ENCODE results near the gene ELL3.
"Not testable (repeated sequence)": the region's sequence is repeated elsewhere in the genome, so short reads cannot be mapped to it uniquely, and the experiment has no call there.

ELL3 gene

DNA sequence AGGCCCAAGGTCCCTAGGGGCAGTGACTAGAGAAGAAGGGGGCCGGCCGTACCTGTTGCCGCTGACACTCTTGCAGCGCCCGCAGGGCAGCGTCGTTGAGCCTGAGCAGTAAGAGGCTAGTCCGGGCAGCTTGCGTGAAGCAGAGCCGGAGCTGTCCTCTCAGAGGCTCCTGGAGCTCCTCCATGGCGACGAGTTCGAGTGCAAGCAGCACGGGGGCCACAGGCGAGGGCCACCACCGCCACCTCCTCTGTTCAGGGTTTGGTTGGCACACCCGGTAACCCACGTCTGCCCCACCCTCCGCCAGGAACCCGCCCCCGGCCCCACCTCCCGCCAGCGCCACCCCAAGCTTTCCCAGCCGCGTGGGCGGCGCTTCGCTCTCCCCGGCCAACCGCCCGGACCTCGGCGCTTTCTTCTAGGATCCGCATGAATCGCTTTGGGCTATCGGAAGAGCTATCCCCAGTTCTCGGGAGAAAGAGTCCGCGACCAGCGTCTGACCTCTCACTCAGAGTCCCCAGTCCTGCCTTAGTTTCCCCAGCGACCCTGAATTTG, at the start of gene ELL3:
ELL3 (minus strand) TSS at position 249 of the 549 bp plus-strand sequence; CDS start at position 184, 65 bp downstream.
- DNase-seq (ENCODE audit: low read depth) = peak; percentile 65

- DNase-seq (ENCODE audit: low read depth) = no peak
Observed at GRCh38 chr15:43826029-43826507, 49.3 kb upstream of the ELL3 start.

- DNase-seq (ENCODE audit: low read depth) = not testable (repeated sequence)
Observed at GRCh38 chr15:43825305-43825704, 48.5 kb upstream of the ELL3 start.

DNA sequence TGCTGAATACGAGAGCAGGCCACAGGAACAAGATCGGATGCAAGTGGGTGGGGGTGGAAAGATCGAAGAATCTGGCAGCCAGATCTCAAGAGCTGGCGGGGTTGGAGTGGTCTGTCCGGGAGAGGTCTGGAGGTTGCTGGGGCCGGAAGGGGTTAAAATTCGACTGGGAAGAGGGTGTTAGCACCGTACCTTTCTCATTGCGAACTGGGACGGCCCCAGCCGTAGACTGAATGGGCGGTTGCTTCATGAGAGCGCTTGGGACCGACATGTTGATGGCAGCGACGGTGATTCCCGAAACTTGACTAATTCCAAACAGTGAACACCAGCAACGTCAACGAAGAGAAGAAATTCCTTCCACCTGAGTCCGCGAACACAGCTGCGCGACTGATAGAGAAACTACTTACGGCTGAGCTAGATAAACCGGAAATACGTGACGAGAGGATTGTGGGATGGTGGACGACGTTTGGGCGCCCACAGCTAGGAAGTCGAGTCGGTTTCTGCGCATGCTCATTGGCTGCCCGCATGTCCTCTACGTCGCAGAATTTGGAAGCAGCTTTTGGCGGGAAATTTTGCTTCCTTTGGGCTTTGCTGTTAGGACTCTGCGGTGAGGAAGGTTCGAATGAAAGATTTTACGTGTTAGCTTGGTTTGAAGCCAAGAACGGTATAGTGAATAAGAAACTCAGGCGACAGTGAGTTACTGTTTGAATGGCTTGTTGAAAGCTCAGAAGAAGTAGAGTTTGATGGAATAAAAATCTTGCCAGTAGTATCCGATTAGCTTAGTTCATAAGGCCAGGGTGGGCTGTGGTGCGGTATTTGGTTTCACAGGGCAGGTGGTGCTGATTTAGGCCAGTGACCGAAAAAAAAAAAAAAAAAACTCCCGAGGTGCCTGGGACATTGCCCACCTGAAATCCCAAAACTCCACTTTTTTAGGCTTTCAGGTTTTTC, 47.8 kb upstream of the ELL3 start, which contains the start of gene MFAP1:
MFAP1 (minus strand) TSS at position 389 of the 945 bp plus-strand sequence; CDS start at position 268, 121 bp downstream.
- peak; percentile 96 for DNase-seq (ENCODE audit: low read depth)

DNA sequence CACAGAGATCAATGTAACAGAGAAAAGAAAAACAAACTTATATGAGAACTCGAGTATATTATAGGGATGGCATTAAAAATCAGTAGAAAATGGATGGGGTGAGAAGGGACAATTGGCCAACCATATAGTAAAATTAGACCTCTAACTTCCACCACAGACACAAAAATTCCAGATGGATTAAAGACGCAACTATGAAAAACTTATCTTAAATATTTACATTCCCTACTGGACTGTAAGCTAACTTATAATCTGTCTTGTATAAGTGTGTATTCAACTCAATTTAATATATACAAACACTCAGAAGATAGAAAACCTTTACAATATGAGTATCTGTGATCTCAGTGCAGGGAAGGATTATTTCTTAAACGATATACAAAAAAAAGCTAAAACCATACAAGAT, 44.7 kb upstream of the ELL3 start:
- DNase-seq (ENCODE audit: low read depth) = no peak

DNA sequence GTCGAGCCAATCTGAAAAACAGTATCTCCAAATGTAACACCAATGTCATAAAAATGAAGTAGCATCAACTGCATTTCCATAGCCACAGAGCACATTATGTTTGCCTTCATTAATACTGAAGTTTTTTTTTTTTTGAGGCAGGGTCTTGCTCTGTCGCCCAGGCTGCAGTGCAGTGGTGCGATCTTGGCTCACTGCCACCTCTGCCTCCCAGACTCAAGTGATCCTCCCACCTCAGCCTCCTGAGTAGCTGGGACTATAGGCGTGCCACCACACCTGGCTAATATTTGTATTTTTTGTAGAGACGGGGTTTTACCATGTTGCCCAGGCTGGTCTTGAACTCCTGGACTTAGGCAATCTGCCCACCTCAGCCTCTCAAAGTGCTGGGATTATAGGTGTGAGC, 38.3 kb upstream of the ELL3 start:
- not testable (repeated sequence) for DNase-seq (ENCODE audit: low read depth)

GRCh38 chr15:43808960-43809678, 32.4 kb upstream of the ELL3 start:
- DNase-seq (ENCODE audit: low read depth) = no peak

GRCh38 chr15:43808435-43808950, 31.7 kb upstream of the ELL3 start:
- DNase-seq (ENCODE audit: low read depth) = no peak

DNA sequence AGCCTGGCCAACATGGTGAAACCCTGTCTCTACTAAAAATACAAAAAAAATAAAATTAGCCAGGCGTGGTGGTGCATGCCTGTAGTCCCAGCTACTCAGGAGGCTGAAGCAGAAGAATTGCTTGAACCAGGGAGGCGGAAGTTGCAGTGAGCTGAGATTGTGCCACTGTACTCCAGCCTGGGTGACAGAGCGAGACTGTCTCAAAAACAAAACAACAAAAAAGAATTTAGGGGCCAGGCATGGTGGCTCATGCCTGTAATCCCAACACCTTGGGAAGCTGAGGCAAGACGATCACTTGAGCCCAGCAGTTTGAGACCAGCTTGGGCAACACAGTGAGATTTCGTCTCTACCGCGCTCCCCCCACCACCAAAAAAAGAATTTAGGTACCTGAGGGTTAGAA, 25.9 kb upstream of the ELL3 start:
- not testable (repeated sequence) for DNase-seq (ENCODE audit: low read depth)

DNA sequence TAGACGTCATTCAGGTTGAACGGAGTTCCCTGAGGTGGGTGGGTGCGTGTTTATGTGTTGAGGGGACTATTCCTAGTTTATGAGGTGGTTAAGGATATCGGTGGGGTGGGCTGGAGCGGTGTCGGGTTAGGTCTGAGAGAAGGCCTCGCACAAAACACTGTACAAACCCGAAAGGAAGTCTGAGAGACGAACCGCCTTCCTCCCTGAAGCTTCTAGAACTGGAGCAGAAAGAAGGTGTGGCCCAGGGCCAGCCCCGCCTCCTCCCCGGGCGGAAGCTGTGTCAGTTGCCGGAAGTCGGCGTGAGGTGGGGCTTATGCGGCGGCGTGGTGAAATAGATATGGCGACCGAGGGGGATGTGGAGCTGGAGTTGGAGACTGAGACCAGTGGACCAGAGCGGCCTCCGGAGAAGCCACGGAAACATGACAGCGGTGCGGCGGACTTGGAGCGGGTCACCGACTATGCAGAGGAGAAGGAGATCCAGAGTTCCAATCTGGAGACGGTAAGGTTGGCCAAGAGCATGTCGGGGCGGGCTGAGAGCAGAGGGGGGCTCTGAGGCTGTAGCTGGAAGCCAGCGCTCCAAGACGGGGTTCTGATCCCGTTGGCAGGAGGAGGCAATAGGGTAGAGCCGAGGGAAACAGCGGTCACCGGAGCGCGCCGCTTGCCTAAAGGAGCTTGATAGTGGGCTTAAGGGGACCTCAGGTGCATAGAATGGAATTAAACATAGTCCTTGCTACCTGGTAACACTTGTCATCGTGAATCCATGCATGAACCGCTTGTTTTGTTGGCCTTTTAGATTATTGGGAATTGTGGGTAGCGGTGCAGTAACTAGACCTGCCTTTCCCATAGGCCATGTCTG, 23.7 kb upstream of the ELL3 start, which contains the start of gene HYPK:
HYPK (plus strand) TSS at position 314 of the 856 bp plus-strand sequence; CDS start at position 338, 24 bp downstream.
- peak; percentile 90 for DNase-seq (ENCODE audit: low read depth)

DNA sequence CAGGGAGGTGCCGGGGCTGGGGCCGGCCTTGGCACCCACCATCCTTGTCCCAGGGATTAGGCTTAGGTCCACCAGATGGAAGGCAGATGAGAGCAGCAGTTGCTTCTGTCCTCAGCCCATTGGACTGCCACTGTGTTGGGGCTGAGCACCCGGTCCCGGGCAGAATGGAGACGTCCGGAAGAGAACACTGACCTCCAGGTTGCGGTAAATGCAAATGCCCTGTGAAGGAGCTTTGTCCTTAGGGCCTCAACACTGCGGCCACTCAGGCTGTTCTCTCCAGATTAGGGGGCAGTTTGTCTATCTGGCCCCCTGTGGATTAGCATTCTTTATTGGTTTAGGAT, 23.1 kb upstream of the ELL3 start, which contains the start of gene SERINC4:
SERINC4 (minus strand) TSS at position 276 of the 341 bp plus-strand sequence; CDS start at position 42, 234 bp downstream.
- DNase-seq (ENCODE audit: low read depth) = no peak

- no peak for DNase-seq (ENCODE audit: low read depth)
Observed at GRCh38 chr15:43799209-43799944, 22.6 kb upstream of the ELL3 start.

DNA sequence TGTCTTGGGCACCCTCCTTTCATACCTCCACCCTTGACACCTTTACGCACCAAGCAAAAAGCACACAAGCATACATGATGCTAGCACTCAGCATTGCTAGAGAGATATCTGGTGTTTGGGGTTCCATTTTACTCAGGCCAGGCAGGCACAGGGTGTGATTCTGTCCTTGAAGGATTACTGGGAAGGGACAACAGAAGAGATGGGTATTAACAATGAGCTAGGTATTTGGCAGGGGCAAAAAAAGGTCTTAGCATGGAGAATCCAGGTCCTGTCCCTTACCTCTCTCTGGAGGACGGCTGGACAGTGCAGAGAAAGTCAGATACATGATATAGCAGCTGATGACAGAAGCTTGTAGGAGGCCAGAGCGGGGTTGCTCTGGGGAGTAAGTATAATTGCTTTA, 19.8 kb upstream of the ELL3 start:
- no peak for DNase-seq (ENCODE audit: low read depth)

DNA sequence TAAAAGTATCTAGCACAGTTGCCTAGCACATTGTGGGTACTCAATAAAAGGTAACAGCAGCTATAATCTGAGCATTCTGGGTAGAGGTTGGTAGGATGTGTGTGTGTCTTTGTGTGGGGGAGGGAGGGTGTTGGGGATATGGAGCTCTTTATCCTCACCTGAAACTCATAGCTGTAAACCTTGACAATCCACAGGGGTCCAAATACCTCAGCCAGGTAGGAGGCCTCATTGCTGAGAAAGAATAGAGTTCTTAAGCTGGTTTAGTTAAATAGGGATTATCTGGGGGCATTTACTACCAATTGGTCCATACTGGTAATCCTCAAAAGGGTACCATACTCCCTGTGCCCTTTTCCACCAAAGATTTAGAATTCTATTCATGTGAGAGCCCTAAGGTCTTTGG, 19.2 kb upstream of the ELL3 start:
- DNase-seq (ENCODE audit: low read depth) = no peak

GRCh38 chr15:43795197-43795596, 18.4 kb upstream of the ELL3 start:
- no peak for DNase-seq (ENCODE audit: low read depth)

DNA sequence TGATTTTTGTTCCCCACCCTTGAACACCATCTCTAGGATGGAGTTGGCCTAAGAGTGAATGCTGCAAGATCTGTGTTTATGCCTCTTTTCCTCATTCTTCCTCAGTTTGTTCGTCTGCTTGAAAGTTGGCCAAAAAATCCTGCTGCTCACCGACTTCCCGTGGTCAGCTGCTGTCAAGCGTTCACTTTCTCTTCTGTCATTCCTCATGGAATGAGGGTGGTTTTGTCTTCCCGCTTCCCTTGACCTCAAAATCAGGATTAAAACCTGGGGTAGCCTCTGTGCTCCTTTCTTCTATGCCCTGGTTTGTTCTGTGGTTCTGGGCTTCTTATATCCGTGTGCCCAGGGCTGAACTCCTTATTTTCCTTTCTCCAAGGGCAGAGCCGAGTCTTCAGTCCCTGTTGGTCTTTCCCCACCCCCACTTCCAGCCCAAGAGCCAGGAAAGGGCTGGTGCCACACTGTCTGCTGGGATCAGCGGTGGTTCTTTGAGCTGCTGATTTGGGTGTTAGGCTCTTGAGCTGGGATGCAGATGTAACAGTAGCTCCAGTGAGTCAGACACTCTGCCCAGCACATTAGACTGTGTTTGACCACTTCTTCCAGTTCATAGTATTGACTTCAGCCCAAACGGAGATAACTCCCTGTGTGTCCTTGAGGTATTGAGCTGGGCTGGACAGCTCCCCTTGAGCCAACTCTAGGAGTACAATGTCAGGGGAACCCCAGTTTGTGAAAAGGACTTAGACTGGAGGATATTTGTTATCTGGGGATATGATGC, 17.7 kb upstream of the ELL3 start:
- peak; percentile 33 for DNase-seq (ENCODE audit: low read depth)

GRCh38 chr15:43793647-43794046, 16.9 kb upstream of the ELL3 start:
- no peak for DNase-seq (ENCODE audit: low read depth)

DNA sequence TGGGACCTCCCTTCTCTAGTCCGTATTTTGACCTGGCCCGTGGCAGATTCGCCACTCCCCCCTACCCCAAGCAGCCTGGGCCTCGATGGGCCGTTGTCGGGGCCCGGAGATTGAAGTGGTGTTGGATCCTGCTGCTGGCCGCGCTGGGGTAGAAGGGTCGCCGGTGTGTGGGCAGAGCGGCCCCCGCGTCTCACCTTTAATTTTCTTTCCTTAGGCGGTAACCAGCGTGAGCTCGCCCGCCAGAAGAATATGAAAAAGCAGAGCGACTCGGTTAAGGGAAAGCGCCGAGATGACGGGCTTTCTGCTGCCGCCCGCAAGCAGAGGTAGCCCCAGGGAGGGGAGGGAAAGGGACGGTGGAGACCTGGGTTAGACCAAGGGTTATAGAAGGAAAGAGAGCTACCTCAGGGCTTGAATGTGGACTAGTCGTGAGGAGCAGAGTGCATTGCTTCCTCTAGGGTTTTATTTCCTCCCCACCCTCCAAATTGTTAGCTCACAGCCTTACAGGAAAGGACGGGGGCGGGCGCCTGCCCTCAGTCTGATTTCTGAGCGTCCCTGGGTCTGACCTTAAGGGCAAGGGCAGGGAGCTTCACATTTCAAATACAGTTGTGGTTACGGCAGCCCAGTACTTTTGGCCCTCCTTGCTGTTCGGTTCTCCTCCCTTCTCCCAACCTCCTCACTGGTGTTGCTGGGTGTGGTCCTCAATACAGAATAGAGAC, 16.2 kb upstream of the ELL3 start:
- peak; percentile 40 for DNase-seq (ENCODE audit: low read depth)

Measured in fibroblast of gingiva (primary cell).